ENCODE results near the gene ANKFN1. TPM values are rescaled to one million over a fixed set of nuclear protein-coding genes. Genes with fewer than 3 reads are reported as not detected.

The ANKFN1 gene
- total RNA-seq, result 0.36 and 1.2 TPM in 2 replicates

GRCh38 chr17:56152874-56153602, at the start of gene ANKFN1:
TSS of gene ANKFN1 (plus strand) at chr17:56153475. CDS start at chr17:56212668, 59,193 bp downstream.

Small RNAs within 50 kb of the gene (small RNA-seq; reads per million reads assigned to genes)
- gene AC006600.1, result not detected

Data from thoracic aorta endothelial cell (primary cell).